Measurements from ENCODE around the gene TAX1BP3. TPM values are rescaled to one million over a fixed set of nuclear protein-coding genes. Genes with fewer than 3 reads are reported as not detected.

Gene TAX1BP3
- total and polyA plus RNA-seq, 9 of the 15 experiments (the other 6 are each of a cell fraction or from before 2014, with no cell fraction given) = 0.99 to 14.5 (median 6.2) TPM

DNA sequence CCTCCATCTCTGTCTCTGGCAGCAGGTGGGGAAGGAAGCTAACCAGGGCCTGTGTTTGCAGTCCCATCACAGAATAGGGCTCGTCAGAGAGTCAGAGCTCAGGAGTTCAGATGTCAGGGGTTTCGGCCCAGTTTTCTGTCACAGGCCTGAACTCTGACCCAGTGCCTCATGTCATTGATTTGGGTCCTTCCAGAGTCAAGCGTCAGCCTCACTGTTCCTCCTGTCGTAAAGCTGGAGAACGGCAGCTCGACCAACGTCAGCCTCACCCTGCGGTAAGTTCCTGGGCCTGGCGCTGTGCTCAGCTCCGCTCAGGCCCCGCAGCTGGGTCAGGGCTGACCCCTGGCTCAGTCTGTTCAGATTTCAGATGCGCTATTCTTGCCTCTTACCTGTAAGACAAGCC, 21.1 kb downstream of the TAX1BP3 start:
- no peak for TF ChIP-seq ZNF140 (CRISPR knock-in tag; IDR thresholded peaks at IDR 0.05)
- TF ChIP-seq KLF16 (IDR thresholded peaks at IDR 0.05) = no peak
- TF ChIP-seq SREBF2 (CRISPR knock-in tag; IDR thresholded peaks at IDR 0.05) = no peak
- no peak for TF ChIP-seq ELF1 (tag; IDR thresholded peaks at IDR 0.05)
- no peak for TF ChIP-seq MAFF (IDR thresholded peaks at IDR 0.05; ENCODE audit: low read length)
- no peak for TF ChIP-seq POLR2AphosphoS5 (IDR thresholded peaks at IDR 0.05; ENCODE audit: control insufficient read depth, insufficient read depth, low read depth, low read length)
- TF ChIP-seq GABPB1 (CRISPR knock-in tag; IDR thresholded peaks at IDR 0.05) = no peak
- no peak for TF ChIP-seq TAL1 (IDR thresholded peaks at IDR 0.05)
- no peak for TF ChIP-seq ETS2 (tag; IDR thresholded peaks at IDR 0.05; ENCODE audit: borderline replicate concordance, poor library complexity, severe bottlenecking)
- TF ChIP-seq, protein P1, sequence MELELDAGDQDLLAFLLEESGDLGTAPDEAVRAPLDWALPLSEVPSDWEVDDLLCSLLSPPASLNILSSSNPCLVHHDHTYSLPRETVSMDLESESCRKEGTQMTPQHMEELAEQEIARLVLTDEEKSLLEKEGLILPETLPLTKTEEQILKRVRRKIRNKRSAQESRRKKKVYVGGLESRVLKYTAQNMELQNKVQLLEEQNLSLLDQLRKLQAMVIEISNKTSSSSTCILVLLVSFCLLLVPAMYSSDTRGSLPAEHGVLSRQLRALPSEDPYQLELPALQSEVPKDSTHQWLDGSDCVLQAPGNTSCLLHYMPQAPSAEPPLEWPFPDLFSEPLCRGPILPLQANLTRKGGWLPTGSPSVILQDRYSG (tag; conservative IDR thresholded peaks at IDR 0.05; ENCODE audit: low read depth) = no peak
- no peak for TF ChIP-seq ZBTB12 (CRISPR knock-in tag; IDR thresholded peaks at IDR 0.05)
- TF ChIP-seq RNF2 (IDR thresholded peaks at IDR 0.05) = no peak
- no peak for TF ChIP-seq ZNF24 (IDR thresholded peaks at IDR 0.05)
- Histone ChIP-seq H3K9me1 (ENCODE audit: control insufficient read depth, insufficient read depth, low read length) (no peaks in the 10 kb centered on the region), H3K36me3 (ENCODE audit: control insufficient read depth, insufficient read depth, low read length) (no peaks in the 10 kb centered on the region), H3K4me1 (replicated peaks in 1 of 2; ENCODE audit: control insufficient read depth in 2 of 2, insufficient read depth in 2 of 2, low read length in 2 of 2) (peaks cover 0 to 6% of the 10 kb centered on the region in 2 experiments; a peak in 1 of 5 replicates), H3K27ac (ENCODE audit: extremely low read depth, low read depth, low read length) (no peak overlapping the region), H3K27me3 (ENCODE audit: control insufficient read depth in 2 of 2, insufficient read depth in 2 of 2, low read length in 2 of 2) (no peaks in the 10 kb centered on the region), H2AFZ (ENCODE audit: low read depth, low read length) (no peak overlapping the region), H3K4me2 (ENCODE audit: insufficient read depth, low read length) (no peak overlapping the region), H3K79me2 (ENCODE audit: control insufficient read depth, insufficient read depth, low read length) (no peaks in the 10 kb centered on the region), H3K4me3 (no peak overlapping the region), H4K20me1 (replicated peaks; ENCODE audit: control insufficient read depth, insufficient read depth, low read length) (no peaks in the 10 kb centered on the region), H3K9me3 (replicated peaks; ENCODE audit: control insufficient read depth, insufficient read depth, low read depth, low read length) (no peaks in the 10 kb centered on the region), H3K9ac (ENCODE audit: insufficient read depth in 1 of 2, low read depth in 2 of 2, low read length in 2 of 2) (peak overlapping the region in 1 of 2 experiments; percentile 35; a peak in 1 of 4 replicates)
- no peak for ATAC-seq
- no peak for DNase-seq (ENCODE audit: extremely low read depth in 1 of 4, low spot score in 3 of 4)
- BruUV-seq (replicated peaks) = no TSS peak
- no peak for FAIRE-seq
- intact Hi-C loops (cut with micrococcal nuclease) (no loop called here), in situ Hi-C loops (cut with MboI) (no loop called here)
- CTCF ChIA-PET (ENCODE audit: low intra/inter-chr PET ratio) = interaction anchor here (0.6 kb wide), 1 partner anchor 45 kb away, joined by 3 read pairs; no protein-coding TSS in a partner anchor
- WGBS (ENCODE audit: insufficient coverage, low coverage, missing lambda C conversion rate) = 72% methylated on average over 7 of the region's 12 CpGs
- POLR2A ChIA-PET = interaction anchor here (0.9 kb wide), 1 partner anchor 20 kb away, joined by 3 read pairs; no protein-coding TSS in a partner anchor

Measured in K562 (cell line).